Measurements from ENCODE around the gene LRP5.

Gene LRP5

DNA sequence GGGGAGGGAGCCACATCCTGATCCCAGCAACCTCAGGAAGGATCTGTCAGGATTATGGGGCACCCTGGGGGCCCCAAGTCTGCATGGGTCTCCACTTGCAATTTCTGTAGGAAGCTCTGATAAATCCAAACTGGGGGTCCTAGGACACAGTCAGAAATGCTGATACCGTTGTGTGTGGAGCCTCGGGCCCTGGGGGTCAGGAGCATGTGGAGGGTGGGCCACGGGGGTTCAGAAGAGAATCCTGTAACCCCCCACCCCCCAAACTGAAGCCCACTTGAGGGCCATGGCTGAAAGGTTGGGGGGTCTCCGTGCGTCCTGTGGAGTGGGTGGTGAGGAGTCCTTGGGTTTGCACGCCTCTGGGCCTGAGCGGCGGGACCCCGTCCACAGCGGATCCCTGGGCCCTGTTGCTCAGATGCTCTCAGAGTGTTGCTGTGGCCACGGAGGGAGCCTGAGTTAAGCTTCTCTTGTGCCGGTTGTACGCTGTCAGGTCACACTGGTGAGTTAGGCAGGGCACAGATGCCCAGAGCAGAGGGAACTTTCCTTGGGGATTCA, 72.2 kb downstream of the LRP5 start:
- no peak for TF ChIP-seq FOXP2 (optimal IDR thresholded peaks at IDR 0.05; ENCODE audit: borderline replicate concordance, extremely low read depth, extremely low read length, insufficient read depth)
- TF ChIP-seq, protein P1, sequence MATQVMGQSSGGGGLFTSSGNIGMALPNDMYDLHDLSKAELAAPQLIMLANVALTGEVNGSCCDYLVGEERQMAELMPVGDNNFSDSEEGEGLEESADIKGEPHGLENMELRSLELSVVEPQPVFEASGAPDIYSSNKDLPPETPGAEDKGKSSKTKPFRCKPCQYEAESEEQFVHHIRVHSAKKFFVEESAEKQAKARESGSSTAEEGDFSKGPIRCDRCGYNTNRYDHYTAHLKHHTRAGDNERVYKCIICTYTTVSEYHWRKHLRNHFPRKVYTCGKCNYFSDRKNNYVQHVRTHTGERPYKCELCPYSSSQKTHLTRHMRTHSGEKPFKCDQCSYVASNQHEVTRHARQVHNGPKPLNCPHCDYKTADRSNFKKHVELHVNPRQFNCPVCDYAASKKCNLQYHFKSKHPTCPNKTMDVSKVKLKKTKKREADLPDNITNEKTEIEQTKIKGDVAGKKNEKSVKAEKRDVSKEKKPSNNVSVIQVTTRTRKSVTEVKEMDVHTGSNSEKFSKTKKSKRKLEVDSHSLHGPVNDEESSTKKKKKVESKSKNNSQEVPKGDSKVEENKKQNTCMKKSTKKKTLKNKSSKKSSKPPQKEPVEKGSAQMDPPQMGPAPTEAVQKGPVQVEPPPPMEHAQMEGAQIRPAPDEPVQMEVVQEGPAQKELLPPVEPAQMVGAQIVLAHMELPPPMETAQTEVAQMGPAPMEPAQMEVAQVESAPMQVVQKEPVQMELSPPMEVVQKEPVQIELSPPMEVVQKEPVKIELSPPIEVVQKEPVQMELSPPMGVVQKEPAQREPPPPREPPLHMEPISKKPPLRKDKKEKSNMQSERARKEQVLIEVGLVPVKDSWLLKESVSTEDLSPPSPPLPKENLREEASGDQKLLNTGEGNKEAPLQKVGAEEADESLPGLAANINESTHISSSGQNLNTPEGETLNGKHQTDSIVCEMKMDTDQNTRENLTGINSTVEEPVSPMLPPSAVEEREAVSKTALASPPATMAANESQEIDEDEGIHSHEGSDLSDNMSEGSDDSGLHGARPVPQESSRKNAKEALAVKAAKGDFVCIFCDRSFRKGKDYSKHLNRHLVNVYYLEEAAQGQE (IDR thresholded peaks at IDR 0.05; ENCODE audit: insufficient read depth in 1 of 2, low read depth in 2 of 2, low read length in 2 of 2): no peak
- TF ChIP-seq SIN3A (IDR thresholded peaks at IDR 0.05; ENCODE audit: borderline replicate concordance, insufficient read depth, low read length): no peak
- TF ChIP-seq POLR2AphosphoS5 (IDR thresholded peaks at IDR 0.05; ENCODE audit: low read depth, low read length): no peak
- TF ChIP-seq TAF1 (IDR thresholded peaks at IDR 0.05; ENCODE audit: borderline replicate concordance, insufficient read depth, low read length): no peak

DNA sequence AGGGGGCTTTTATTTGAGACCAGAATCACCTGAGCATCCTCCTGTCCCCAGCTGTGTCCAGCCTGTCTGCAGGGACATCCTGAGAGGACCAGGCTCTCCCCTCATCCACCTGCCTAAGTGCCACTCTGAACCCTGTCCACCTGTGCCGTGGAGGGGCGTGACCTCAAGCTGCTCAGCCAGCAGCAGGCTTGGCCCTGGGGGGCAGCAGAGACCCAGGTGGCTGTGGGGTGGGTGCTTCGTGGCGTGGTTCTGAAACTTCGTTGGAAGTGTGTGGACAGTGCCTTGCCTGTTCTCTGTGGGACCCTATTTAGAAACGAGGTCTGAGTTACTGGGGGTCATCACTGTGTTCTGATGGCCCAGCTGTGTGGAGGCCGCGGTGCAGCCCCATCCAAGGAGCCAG, 72.7 kb downstream of the LRP5 start:
- no peak for TF ChIP-seq SIN3A (IDR thresholded peaks at IDR 0.05; ENCODE audit: borderline replicate concordance, insufficient read depth, low read length)
- TF ChIP-seq, protein P1 (IDR thresholded peaks at IDR 0.05; ENCODE audit: insufficient read depth in 1 of 2, low read depth in 2 of 2, low read length in 2 of 2): no peak
- no peak for TF ChIP-seq POLR2AphosphoS5 (IDR thresholded peaks at IDR 0.05; ENCODE audit: low read depth, low read length)
- TF ChIP-seq FOXP2 (optimal IDR thresholded peaks at IDR 0.05; ENCODE audit: borderline replicate concordance, extremely low read depth, extremely low read length, insufficient read depth): no peak
- TF ChIP-seq TAF1 (IDR thresholded peaks at IDR 0.05; ENCODE audit: borderline replicate concordance, insufficient read depth, low read length): no peak

DNA sequence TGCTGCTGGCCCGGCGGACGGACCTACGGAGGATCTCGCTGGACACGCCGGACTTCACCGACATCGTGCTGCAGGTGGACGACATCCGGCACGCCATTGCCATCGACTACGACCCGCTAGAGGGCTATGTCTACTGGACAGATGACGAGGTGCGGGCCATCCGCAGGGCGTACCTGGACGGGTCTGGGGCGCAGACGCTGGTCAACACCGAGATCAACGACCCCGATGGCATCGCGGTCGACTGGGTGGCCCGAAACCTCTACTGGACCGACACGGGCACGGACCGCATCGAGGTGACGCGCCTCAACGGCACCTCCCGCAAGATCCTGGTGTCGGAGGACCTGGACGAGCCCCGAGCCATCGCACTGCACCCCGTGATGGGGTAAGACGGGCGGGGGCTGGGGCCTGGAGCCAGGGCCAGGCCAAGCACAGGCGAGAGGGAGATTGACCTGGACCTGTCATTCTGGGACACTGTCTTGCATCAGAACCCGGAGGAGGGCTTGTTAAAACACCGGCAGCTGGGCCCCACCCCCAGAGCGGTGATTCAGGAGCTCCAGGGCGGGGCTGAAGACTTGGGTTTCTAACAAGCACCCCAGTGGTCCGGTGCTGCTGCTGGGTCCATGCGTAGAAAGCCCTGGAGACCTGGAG, 74.1 kb downstream of the LRP5 start:
- TF ChIP-seq, protein P1 (IDR thresholded peaks at IDR 0.05; ENCODE audit: insufficient read depth in 1 of 2, low read depth in 2 of 2, low read length in 2 of 2): no peak
- no peak for TF ChIP-seq SIN3A (IDR thresholded peaks at IDR 0.05; ENCODE audit: borderline replicate concordance, insufficient read depth, low read length)
- no peak for TF ChIP-seq TAF1 (IDR thresholded peaks at IDR 0.05; ENCODE audit: borderline replicate concordance, insufficient read depth, low read length)
- TF ChIP-seq POLR2AphosphoS5 (IDR thresholded peaks at IDR 0.05; ENCODE audit: low read depth, low read length): no peak
- TF ChIP-seq FOXP2 (optimal IDR thresholded peaks at IDR 0.05; ENCODE audit: borderline replicate concordance, extremely low read depth, extremely low read length, insufficient read depth): no peak

DNA sequence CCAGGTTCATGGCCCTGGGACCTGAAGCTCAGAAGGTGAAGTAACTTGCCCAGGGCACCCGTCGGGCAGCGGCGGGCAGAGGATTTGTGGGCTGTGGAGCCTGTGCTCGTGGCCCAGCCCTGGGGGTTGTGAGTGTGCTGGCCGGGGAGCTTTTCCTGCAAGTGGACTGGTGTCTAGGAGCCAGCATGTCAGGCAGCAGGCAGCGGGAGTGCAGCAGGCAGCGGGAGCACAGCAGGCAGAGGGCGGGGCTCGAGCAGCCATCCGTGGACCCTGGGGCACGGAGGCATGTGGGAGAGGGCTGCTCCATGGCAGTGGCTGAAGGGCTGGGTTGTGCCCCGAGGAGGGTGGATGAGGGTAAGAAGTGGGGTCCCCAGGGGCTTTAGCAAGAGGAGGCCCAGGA, 75.4 kb downstream of the LRP5 start:
- TF ChIP-seq SIN3A (IDR thresholded peaks at IDR 0.05; ENCODE audit: borderline replicate concordance, insufficient read depth, low read length) (no peak), TAF1 (IDR thresholded peaks at IDR 0.05; ENCODE audit: borderline replicate concordance, insufficient read depth, low read length) (no peak), POLR2AphosphoS5 (IDR thresholded peaks at IDR 0.05; ENCODE audit: low read depth, low read length) (no peak)

DNA sequence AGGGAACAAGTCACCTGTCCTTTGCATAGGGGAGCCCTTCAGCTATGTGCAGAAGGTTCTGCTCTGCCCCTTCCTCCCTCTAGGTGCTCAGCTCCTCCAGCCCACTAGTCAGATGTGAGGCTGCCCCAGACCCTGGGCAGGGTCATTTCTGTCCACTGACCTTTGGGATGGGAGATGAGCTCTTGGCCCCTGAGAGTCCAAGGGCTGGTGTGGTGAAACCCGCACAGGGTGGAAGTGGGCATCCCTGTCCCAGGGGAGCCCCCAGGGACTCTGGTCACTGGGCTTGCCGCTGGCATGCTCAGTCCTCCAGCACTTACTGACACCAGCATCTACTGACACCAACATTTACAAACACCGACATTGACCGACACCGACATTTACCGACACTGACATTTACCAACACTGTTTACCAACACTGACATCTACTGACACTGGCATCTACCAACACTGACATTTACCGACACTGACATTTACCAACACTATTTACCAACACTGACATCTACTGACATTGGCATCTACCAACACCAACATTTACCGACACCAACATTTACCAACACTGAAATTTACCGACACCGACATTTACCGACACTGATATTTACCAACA, 76.3 kb downstream of the LRP5 start:
- TF ChIP-seq TAF1 (IDR thresholded peaks at IDR 0.05; ENCODE audit: borderline replicate concordance, insufficient read depth, low read length) (no peak), SIN3A (IDR thresholded peaks at IDR 0.05; ENCODE audit: borderline replicate concordance, insufficient read depth, low read length) (no peak), FOXP2 (optimal IDR thresholded peaks at IDR 0.05; ENCODE audit: borderline replicate concordance, extremely low read depth, extremely low read length, insufficient read depth) (no peak), POLR2AphosphoS5 (IDR thresholded peaks at IDR 0.05; ENCODE audit: low read depth, low read length) (no peak)
- TF ChIP-seq, protein P1 (IDR thresholded peaks at IDR 0.05; ENCODE audit: insufficient read depth in 1 of 2, low read depth in 2 of 2, low read length in 2 of 2): no peak
